Central memory CD8-positive, alpha-beta T cell (primary cell): ENCODE data around the gene HOXB8.

Experiments used
- ATAC-seq: fragments of 150-1000 bp; cut with Tn5 transposase; replicated peaks from 2 replicates; pipeline ENCODE4 v1.10.0; 2022; ENCODE audit warnings: mild to moderate bottlenecking, moderate FRiP score, moderate number of reproducible peaks; ENCODE audit not compliant: poor library complexity, severe bottlenecking; ENCODE audit errors: extremely low read depth
- DNase-seq, 2 donors: peaks; one replicate each; pipeline ENCODE4 v3.0.0; 2021; ENCODE audit warnings: low spot score in 2 of 2
- H3K27ac Mint-ChIP-seq: one replicate; pipeline ENCODE4 v1.8.0; 2022; ENCODE audit warnings: low read depth, mild to moderate bottlenecking, moderate library complexity, mixed read lengths
- H3K27me3 Mint-ChIP-seq: one replicate; pipeline ENCODE4 v1.8.0; 2022; ENCODE audit warnings: mixed read lengths
- H3K36me3 Mint-ChIP-seq: one replicate; pipeline ENCODE4 v1.8.0; 2022; ENCODE audit warnings: mild to moderate bottlenecking, moderate library complexity, mixed read lengths; ENCODE audit not compliant: insufficient read depth
- H3K4me1 Mint-ChIP-seq: one replicate; pipeline ENCODE4 v1.8.0; 2022; ENCODE audit warnings: mixed read lengths
- H3K4me3 Mint-ChIP-seq: one replicate; pipeline ENCODE4 v1.8.0; 2022; ENCODE audit warnings: mild to moderate bottlenecking, moderate library complexity, mixed read lengths
- H3K9me3 Mint-ChIP-seq: one replicate; pipeline ENCODE4 v1.8.0; 2022; ENCODE audit warnings: mixed read lengths

The HOXB8 gene

DNA sequence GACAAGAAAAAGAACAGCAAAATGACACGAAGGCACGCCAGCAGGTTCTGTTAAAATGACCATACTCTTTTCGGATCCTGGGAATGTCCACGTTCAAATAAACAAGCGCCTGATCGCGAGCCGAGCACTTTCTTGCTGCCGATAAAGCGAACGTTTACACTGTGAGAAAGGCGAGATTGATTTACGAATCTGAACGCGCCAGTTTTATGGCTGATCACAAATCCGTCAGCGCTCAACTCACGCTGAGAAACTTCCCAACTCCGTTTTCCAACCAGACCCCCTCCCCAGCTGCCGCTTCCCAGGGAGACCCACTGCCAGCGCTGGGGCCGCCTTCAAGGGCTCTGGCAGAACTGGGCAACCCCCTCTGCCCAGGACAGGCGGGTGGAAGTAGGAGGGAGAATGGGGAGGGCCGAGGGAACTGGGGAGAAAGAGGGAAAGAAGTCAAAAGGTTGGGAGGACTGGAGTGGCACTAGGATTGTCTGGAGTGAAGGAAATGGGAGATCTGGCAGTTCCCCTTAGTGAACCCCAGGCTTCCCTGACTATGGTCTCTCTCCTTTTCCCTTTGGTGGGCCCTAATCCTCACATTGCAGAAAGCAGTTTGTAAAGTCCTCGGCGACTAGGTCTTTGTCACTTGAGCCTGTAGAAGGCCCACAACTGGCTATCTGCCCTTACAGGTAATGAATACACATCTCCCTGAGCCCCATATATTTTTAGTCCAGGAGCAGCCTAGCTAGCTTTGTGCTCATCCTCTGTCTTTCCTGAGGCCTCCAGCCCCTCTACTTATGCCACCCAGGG, 43.9 kb downstream of the HOXB8 start:
- ATAC-seq: no peak
- Mint-ChIP-seq H3K27ac (no peak overlapping the region), H3K4me3 (no peak overlapping the region), H3K27me3 (no peaks in the 10 kb centered on the region), H3K4me1 (peaks cover 11% of the 10 kb centered on the region), H3K36me3 (peaks cover 9% of the 10 kb centered on the region), H3K9me3 (no peaks in the 10 kb centered on the region)
- no peak for DNase-seq

DNA sequence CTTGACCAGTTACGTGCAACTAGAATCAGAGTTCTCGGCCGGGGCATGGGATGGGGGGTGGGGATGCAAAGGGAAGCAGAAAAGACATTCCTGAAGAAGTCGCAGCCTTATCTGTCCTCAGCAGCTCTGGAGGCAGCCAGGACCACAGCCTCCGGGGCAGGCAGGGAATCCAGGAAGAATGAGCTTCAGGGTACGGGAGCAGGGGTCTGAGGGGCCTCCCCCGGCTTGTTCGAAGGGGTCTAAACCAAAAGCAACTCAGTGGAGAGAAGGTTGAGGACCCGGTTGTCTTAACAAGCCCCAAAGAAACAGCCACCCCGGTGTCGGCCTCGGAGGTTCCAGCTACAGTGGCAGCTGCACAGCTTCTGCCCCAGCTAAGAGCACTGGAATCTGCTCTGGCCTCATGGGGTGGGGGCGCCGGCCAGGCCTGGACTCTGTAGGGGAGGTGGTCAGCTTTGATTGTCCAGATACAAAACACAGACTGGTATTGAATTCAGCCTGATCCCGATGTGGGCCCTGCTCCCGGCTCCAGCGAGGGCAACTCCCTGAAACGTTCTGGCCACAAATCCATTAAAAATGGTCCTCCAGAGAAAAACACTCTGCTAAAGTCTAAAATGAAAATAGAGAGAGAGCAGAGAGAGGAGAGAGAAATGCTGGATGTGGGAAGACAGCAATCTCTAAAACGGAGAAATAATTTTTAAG, 44.6 kb downstream of the HOXB8 start:
- ATAC-seq (no peak), DNase-seq (no peak)
- no peaks in the 10 kb centered on the region for H3K9me3 Mint-ChIP-seq
- H3K4me1 Mint-ChIP-seq: peaks cover 11% of the 10 kb centered on the region
- no peak overlapping the region for H3K27ac Mint-ChIP-seq
- no peak overlapping the region for H3K4me3 Mint-ChIP-seq
- H3K27me3 Mint-ChIP-seq: no peaks in the 10 kb centered on the region
- peaks cover 9% of the 10 kb centered on the region for H3K36me3 Mint-ChIP-seq

DNA sequence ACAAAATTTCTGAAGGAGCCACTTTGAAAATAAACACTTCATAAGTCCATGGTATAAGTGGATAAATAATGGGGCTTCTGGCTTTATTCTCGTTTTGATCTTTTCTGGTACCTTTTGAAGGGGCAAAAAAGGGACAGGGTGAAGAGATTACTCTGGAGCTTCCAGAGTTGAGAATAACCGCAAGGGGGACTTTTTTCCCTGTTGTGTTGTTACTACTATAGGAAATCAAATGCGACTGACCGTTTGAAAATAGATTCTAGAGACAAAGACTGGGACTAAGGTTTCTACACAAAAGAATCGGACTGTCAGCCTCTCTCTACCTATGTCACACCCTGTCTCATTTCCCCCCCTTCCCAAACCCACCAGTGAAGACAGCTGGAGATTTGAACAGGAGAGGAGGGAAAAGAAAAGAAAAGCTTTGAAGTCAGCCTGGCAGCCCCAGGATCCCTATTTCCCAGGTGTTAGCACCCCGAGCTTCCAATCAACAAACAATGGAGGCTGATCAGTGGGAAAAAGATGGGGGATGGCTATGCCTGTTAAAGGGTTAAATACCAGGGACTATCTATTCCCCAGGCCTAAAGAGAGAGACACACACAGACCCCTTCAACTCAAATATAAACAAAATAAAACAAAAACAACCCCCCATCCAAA, 45.3 kb downstream of the HOXB8 start:
- Mint-ChIP-seq H3K4me3 (no peak overlapping the region), H3K36me3 (peaks cover 9% of the 10 kb centered on the region), H3K27me3 (no peaks in the 10 kb centered on the region), H3K9me3 (no peaks in the 10 kb centered on the region), H3K27ac (no peak overlapping the region), H3K4me1 (peaks cover 11% of the 10 kb centered on the region)
- DNase-seq: no peak
- ATAC-seq: no peak

DNA sequence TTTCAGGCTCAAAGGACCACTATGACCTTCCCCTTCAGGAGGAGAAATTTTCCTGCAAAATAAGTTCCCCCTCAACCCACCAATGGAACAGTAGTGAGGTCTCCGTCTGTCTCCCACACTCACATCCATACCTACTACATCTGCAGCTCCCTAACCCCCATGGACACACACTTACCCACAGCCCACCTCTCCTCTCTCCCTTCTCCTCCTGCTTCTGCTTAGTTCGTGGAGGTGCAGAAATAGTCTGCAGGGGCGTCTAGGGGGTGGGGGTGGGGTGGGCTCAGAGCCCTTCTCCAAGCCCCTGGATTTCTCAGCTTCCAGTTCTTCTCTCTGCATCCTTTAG, 45.9 kb downstream of the HOXB8 start:
- Mint-ChIP-seq H3K4me1 (peaks cover 11% of the 10 kb centered on the region), H3K4me3 (no peak overlapping the region), H3K9me3 (no peaks in the 10 kb centered on the region), H3K27me3 (no peaks in the 10 kb centered on the region), H3K36me3 (peaks cover 9% of the 10 kb centered on the region), H3K27ac (no peak overlapping the region)
- DNase-seq (no peak), ATAC-seq (no peak)

DNA sequence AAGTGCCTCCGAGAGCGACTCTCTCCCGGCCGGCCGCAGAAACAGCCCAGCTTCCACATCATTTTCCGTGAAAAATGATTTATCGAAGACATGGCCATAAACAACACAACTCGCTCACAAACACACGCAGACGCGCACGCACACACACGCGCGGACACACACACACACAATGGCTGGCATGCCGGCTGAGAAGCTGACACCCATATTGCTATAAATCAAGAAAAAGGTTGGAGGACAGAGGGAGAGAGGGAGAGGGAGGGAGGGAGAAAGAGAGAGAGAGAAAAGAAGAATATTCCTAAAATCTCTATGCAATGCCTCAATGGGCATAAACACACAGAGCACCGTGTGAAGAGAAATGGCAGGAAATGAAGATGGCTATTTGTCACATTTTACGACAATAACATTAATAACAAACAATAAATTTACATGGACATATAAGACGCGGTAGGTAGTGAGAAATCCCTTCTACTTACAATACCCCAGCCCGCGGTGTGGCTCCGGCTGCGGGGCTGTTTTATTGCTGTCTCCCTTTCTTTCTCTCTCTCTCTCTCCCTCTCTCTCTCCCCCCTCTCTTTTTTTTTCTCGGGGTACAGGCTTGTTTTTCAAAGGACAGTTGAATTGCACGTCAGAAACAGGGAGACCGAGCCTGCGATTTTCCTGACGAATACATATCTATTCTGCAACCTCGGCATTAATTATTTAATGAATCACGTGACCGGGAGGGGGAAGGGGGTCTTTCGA, 46.4 kb downstream of the HOXB8 start:
- H3K27ac Mint-ChIP-seq: no peak overlapping the region
- H3K27me3 Mint-ChIP-seq: no peaks in the 10 kb centered on the region
- H3K36me3 Mint-ChIP-seq: peaks cover 9% of the 10 kb centered on the region
- no peaks in the 10 kb centered on the region for H3K9me3 Mint-ChIP-seq
- DNase-seq (no peak), ATAC-seq (no peak)
- peaks cover 10% of the 10 kb centered on the region for H3K4me1 Mint-ChIP-seq
- no peak overlapping the region for H3K4me3 Mint-ChIP-seq

- peaks cover 5% of the 10 kb centered on the region for H3K4me1 Mint-ChIP-seq
- H3K4me3 Mint-ChIP-seq: no peak overlapping the region
- H3K27ac Mint-ChIP-seq: no peak overlapping the region
These were observed 47.3 kb downstream of the HOXB8 start for GRCh38 chr17:48567646-48568354.

DNA sequence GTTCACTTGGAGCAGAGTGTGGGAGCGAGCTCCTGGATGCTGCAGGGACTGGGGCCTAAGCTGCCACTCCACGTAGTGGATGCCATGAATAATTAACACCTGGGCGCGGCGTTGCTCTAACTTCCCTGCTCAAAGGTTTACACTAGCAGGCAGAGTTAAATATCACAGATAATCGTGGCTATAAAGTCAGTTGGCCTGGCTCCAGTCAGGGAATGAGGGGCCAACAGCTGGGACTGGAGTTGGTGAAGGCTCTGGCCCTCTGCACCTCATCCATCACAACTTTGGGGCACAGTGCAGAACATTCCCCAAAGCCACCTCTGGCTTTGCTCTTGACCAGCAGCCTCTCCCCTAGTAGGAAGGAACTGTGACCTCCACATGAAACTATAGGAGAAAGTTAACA, 47.9 kb downstream of the HOXB8 start:
- no peak for ATAC-seq
- peaks cover 5% of the 10 kb centered on the region for H3K4me1 Mint-ChIP-seq
- DNase-seq: no peak
- H3K36me3 Mint-ChIP-seq: peaks cover 9% of the 10 kb centered on the region
- no peak overlapping the region for H3K4me3 Mint-ChIP-seq
- H3K27ac Mint-ChIP-seq: no peak overlapping the region
- no peaks in the 10 kb centered on the region for H3K9me3 Mint-ChIP-seq
- H3K27me3 Mint-ChIP-seq: no peaks in the 10 kb centered on the region

More at GRCh38 chr17:48567646-48568354, 47.3 kb downstream of the HOXB8 start:
- Mint-ChIP-seq H3K9me3 (no peaks in the 10 kb centered on the region), H3K27me3 (no peaks in the 10 kb centered on the region), H3K36me3 (peaks cover 9% of the 10 kb centered on the region)
- no peak for DNase-seq
- ATAC-seq: no peak

DNA sequence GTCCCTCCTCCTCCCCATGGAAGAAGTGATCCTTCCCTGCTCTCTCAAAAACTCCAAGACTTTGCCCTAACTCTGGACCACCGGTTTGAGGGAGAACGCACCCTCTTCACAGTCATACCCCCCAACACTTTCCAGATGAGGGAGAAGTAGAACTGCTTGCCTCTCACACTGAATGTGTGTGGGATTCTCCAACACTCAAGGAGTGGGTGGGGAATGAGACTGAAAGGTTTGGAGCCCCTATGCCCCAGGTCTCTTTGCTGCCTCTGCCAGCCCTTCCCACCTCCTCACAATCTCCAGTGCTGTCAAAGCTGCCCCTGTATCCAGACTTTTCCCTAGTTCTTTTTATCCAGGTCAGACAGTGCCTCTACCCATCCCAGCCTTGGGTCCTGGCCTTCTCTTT, 48.4 kb downstream of the HOXB8 start:
- Mint-ChIP-seq H3K27me3 (no peaks in the 10 kb centered on the region), H3K4me1 (peaks cover 8% of the 10 kb centered on the region), H3K9me3 (no peaks in the 10 kb centered on the region), H3K4me3 (no peak overlapping the region), H3K36me3 (peaks cover 9% of the 10 kb centered on the region), H3K27ac (no peak overlapping the region)
- no peak for DNase-seq
- no peak for ATAC-seq

DNA sequence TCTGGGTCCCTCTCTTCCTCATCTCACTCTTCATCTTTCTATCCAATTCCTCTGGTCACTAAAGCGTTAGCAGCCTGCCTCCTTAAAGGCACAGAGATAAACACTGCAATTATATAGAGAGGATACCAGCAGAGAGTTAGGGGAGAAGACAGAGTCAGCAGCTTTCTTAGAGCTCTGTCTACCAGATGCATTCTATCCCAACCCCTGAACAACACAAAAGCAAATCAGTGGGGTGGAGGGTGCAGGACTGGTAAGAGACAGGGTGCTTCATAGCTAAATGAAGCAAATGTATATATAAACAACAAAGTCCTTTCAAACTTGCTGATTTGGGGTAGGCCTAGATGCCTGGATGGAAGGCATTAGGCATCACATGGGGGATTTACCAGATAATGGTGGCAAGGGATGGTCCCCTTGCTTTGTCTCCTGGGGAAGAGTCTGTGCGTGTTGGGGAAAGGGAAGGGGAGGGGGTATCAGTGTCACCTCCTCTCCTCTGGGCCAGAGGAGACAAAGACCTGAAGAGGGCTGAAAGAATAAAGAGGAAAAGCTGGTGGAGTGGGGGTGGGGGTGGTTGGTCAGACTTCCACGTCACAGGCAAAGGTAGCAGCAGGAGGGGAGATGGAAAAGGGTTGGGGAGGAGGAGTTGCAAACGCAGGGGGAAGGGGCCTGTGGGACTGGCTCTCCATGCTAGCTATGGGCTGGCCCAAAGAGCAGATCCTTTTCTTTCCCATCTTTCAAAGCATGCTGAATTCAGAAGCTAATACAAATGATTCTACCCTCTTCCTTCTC, 49.0 kb downstream of the HOXB8 start:
- Mint-ChIP-seq H3K4me1 (peaks cover 13% of the 10 kb centered on the region), H3K9me3 (no peaks in the 10 kb centered on the region), H3K36me3 (peaks cover 4% of the 10 kb centered on the region), H3K27me3 (no peaks in the 10 kb centered on the region), H3K4me3 (no peak overlapping the region), H3K27ac (no peak overlapping the region)
- DNase-seq (no peak), ATAC-seq (no peak)

DNA sequence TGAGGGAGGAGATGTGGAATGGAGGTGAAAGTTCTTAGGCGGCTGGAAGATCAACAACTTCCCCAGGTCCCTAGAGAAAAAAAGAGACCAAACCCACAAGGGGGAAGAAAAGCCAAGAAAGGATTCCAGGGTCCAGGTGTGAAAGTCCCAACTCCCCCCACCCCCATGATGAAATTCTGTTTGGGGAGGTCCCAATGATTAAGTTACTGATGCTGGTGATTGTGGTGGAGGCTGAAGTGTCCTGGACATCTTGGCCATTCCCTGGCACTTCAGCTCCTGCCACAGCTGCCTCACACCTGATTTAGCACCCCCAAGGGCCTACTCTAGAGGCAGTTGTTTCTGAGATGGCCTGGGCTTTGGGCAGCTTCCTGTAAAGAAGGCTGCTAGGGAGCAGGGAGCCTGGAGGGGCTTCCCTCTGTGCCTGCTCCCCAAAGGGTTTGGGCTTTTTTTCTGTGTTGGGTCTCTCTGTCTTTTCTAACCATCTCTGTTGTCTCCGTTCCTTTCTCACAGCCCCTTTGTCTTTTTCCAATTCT, 50.0 kb downstream of the HOXB8 start:
- no peak overlapping the region for H3K27ac Mint-ChIP-seq
- peaks cover 4% of the 10 kb centered on the region for H3K36me3 Mint-ChIP-seq
- no peak for ATAC-seq
- H3K9me3 Mint-ChIP-seq: no peaks in the 10 kb centered on the region
- H3K27me3 Mint-ChIP-seq: no peaks in the 10 kb centered on the region
- peaks cover 13% of the 10 kb centered on the region for H3K4me1 Mint-ChIP-seq
- DNase-seq: no peak
- H3K4me3 Mint-ChIP-seq: no peak overlapping the region

DNA sequence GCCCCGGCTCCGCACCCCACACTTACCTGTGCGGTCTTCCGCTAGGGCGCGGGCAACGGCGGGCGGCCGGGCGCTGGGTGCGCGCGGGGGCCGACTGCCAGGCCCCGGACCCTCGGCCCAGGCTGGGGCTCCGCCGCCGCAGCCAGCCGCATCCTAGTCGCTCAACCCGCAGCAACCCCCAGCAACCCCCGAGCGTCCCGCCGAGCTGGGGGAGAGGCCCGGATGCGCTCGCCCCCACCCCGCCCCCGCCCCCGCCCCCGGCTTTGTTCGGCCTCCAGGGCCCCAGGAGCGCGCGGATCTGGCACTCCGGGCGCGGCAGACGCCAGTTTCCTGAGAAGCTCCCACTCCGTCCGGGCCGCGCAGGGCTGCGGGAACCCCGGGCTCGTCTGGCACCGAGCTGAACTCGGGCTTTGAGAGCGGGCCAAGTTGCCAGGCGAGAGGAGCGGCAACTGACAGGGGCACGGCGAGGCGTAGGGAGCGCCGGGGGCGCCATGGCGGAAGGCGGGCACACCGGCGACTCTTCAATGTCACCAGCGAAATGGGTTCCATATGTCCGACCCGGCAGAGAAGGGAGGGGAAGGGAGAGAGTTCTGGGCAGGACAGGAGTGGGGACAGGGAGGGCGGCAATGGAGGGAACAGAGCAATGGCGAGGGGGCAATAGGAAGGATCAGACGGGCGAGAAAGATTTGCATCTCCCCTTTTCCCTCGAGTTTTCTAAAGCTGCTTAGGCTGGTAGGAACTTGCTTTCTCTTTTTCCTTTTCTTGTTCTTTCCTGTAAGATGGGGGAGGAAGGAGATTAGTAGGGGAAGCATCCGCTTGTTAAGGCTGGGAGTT, 50.7 kb downstream of the HOXB8 start:
- H3K27ac Mint-ChIP-seq: no peak overlapping the region

More for the DNA sequence above, 50.7 kb downstream of the HOXB8 start:
- H3K27me3 Mint-ChIP-seq: no peaks in the 10 kb centered on the region
- peaks cover 5% of the 10 kb centered on the region for H3K36me3 Mint-ChIP-seq
- peaks cover 13% of the 10 kb centered on the region for H3K4me1 Mint-ChIP-seq
- no peak overlapping the region for H3K4me3 Mint-ChIP-seq
- H3K9me3 Mint-ChIP-seq: no peaks in the 10 kb centered on the region
- ATAC-seq (no peak), DNase-seq (no peak)
